H7 (cell line): ENCODE measurements around the gene LY6G5C. TPM values are rescaled to one million over a fixed set of nuclear protein-coding genes. Genes with fewer than 3 reads are reported as not detected.
A peak's percentile ranks its signal among the peaks of the same experiment; 100 is the strongest.

Source experiments
- DNase-seq: peaks from one replicate; pipeline ENCODE4 v3.0.0; 2012
- H3K27me3 ChIP-seq: 2 replicates; pipeline ENCODE4 v1.6.0; 2011; ENCODE audit warnings: mild to moderate bottlenecking, low read length; ENCODE audit not compliant: control insufficient read depth, insufficient read depth
- H3K36me3 ChIP-seq: replicated peaks from 2 replicates; pipeline ENCODE4 v1.5.1; 2011; ENCODE audit warnings: low read length; ENCODE audit not compliant: control insufficient read depth, insufficient read depth
- H3K4me3 ChIP-seq: 2 replicates; pipeline ENCODE4 v1.5.1; 2011; ENCODE audit warnings: low read depth, mild to moderate bottlenecking, control low read depth, low read length, moderate library complexity; ENCODE audit not compliant: insufficient read depth
- total RNA-seq: library from RNA; depleted of rRNA; stranded (reverse); fragments of >200 nt; shearing (Covaris generic); gene quantifications from 2 replicates; pipeline ENCODE4 v1.2.3, GENCODE V29; 2014; rRNA removed

The LY6G5C gene
- total RNA-seq, 1 experiment from 2014 or later, result 2.0 TPM

- no peak overlapping the region for H3K4me3 ChIP-seq
- no peak for DNase-seq
- H3K36me3 ChIP-seq, result peaks cover 71% of the 10 kb centered on the region
- no peaks in the 10 kb centered on the region for H3K27me3 ChIP-seq
Observed at GRCh38 chr6:31634969-31635575, 45.8 kb downstream of the LY6G5C start.

DNA sequence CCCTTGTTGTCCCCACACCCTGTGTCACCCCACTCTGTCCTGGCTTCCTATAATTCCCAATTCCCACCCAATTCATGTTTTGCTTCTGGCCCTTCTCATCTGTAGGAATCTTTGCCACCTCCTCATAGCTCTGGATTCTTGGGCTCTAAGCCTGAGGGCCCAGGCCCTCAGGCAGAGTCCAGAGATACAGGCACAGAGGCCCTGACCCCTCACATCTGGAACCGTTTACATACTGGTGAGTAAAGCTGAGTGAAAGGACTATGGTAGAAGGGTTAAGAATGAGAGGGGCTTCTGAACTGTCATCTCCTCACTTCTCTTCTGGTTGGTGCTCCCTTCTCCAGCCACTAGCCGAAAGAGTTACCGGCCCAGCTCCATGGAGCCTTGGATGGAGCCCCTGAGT is 46.7 kb downstream of the LY6G5C start:
- H3K36me3 ChIP-seq, result peaks cover 71% of the 10 kb centered on the region
- DNase-seq, result no peak
- no peak overlapping the region for H3K4me3 ChIP-seq
- H3K27me3 ChIP-seq, result no peaks in the 10 kb centered on the region

GRCh38 chr6:31633447-31633846 is 47.4 kb downstream of the LY6G5C start:
- DNase-seq, result no peak
- H3K36me3 ChIP-seq, result peaks cover 77% of the 10 kb centered on the region
- no peak overlapping the region for H3K4me3 ChIP-seq
- H3K27me3 ChIP-seq, result no peaks in the 10 kb centered on the region

DNA sequence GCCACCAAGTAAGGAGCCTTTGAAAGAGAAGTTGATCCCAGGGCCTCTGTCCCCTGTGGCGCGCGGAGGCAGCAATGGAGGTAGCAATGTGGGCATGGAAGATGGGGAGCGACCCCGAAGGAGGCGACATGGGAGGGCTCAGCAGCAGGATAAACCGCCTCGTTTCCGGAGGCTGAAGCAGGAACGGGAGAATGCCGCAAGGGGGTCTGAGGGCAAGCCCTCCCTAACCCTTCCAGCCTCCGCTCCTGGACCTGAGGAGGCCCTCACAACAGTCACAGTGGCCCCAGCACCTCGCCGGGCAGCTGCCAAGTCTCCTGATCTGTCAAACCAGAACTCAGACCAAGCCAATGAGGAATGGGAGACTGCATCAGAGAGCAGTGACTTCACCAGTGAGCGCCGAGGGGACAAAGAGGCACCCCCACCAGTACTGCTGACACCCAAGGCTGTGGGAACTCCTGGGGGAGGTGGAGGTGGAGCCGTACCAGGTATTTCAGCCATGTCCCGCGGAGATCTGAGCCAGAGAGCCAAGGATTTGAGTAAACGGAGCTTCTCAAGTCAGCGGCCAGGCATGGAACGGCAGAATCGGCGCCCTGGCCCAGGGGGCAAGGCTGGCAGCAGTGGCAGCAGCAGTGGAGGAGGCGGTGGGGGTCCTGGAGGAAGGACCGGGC is 48.5 kb downstream of the LY6G5C start:
- H3K36me3 ChIP-seq, result peaks cover 84% of the 10 kb centered on the region
- H3K27me3 ChIP-seq, result no peaks in the 10 kb centered on the region
- no peak for DNase-seq
- H3K4me3 ChIP-seq, result no peak overlapping the region

GRCh38 chr6:31631681-31632278 is 49.1 kb downstream of the LY6G5C start:
- Histone ChIP-seq H3K4me3 (no peak overlapping the region), H3K36me3 (peaks cover 83% of the 10 kb centered on the region), H3K27me3 (no peaks in the 10 kb centered on the region)
- DNase-seq, result no peak

DNA sequence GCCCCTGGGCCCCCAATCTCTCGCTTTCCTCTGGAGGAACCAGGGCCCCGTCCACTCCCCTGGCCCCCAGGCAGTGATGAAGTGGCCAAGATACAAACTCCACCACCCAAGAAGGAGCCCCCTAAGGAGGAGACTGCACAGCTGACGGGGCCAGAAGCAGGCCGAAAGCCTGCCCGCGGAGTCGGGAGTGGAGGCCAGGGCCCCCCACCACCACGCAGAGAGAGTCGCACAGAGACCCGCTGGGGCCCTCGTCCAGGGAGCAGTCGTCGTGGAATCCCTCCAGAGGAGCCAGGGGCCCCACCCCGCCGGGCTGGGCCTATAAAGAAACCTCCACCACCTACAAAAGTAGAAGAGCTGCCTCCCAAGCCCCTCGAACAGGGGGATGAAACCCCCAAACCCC is 49.7 kb downstream of the LY6G5C start:
- H3K27me3 ChIP-seq, result no peaks in the 10 kb centered on the region
- DNase-seq, result no peak
- H3K36me3 ChIP-seq, result peaks cover 85% of the 10 kb centered on the region
- no peak overlapping the region for H3K4me3 ChIP-seq

- Histone ChIP-seq H3K4me3 (no peak overlapping the region), H3K36me3 (peaks cover 84% of the 10 kb centered on the region), H3K27me3 (no peaks in the 10 kb centered on the region)
- DNase-seq, result no peak
Observed at GRCh38 chr6:31630177-31630934, 50.5 kb downstream of the LY6G5C start.

GRCh38 chr6:31629014-31629413 is 51.9 kb downstream of the LY6G5C start:
- Histone ChIP-seq H3K36me3 (peaks cover 84% of the 10 kb centered on the region), H3K4me3 (no peak overlapping the region), H3K27me3 (no peaks in the 10 kb centered on the region)
- no peak for DNase-seq

- Histone ChIP-seq H3K27me3 (no peaks in the 10 kb centered on the region), H3K4me3 (no peak overlapping the region), H3K36me3 (peaks cover 80% of the 10 kb centered on the region)
- DNase-seq, result peak; percentile 34
Observed at GRCh38 chr6:31627690-31628287, 53.1 kb downstream of the LY6G5C start.

GRCh38 chr6:31626952-31627351 is 53.9 kb downstream of the LY6G5C start:
- no peaks in the 10 kb centered on the region for H3K27me3 ChIP-seq
- H3K36me3 ChIP-seq, result peaks cover 74% of the 10 kb centered on the region
- no peak overlapping the region for H3K4me3 ChIP-seq
- peak; percentile 49 for DNase-seq

Other genes with a start within 250 kb of the LY6G5C start
- gene MICB, start 182.9 kb downstream of the LY6G5C start, total RNA-seq, result 50.3 and 55.4 TPM in 2 replicates
- not detected in 2 replicates for gene MCCD1, start 152.1 kb downstream of the LY6G5C start, total RNA-seq
- gene DDX39B, start 139.1 kb downstream of the LY6G5C start, total RNA-seq, result 787 and 872 TPM in 2 replicates
- 3.5 and 7.0 TPM in 2 replicates for gene ATP6V1G2, start 134.5 kb downstream of the LY6G5C start, total RNA-seq
- 33.2 and 34.2 TPM in 2 replicates for gene NFKBIL1, start 133.5 kb downstream of the LY6G5C start, total RNA-seq
- gene LTA, start 108.8 kb downstream of the LY6G5C start, total RNA-seq, result 0.44 TPM in 1 of 2 replicates, not detected in the other
- not detected in 2 replicates for gene TNF, start 105.5 kb downstream of the LY6G5C start, total RNA-seq
- 0.35 TPM in 1 of 2 replicates, not detected in the other for gene LTB, start 98.6 kb downstream of the LY6G5C start, total RNA-seq
- gene LST1, start 94.8 kb downstream of the LY6G5C start, total RNA-seq, result not detected in 2 replicates
- gene NCR3, start 88.1 kb downstream of the LY6G5C start, total RNA-seq, result not detected in 2 replicates
- gene AIF1, start 65.8 kb downstream of the LY6G5C start, total RNA-seq, result 0.48 and 1.4 TPM in 2 replicates
- gene PRRC2A, start 60.4 kb downstream of the LY6G5C start, total RNA-seq, result 163 and 176 TPM in 2 replicates
- gene BAG6, start 28.4 kb downstream of the LY6G5C start, total RNA-seq, result 320 and 331 TPM in 2 replicates
- gene APOM, start 25.2 kb downstream of the LY6G5C start, total RNA-seq, result 3.3 and 4.2 TPM in 2 replicates
- 17.3 and 17.6 TPM in 2 replicates for gene C6orf47, start 20.3 kb downstream of the LY6G5C start, total RNA-seq
- gene GPANK1, start 16.1 kb downstream of the LY6G5C start, total RNA-seq, result 28.6 and 33.3 TPM in 2 replicates
- gene CSNK2B, start 15.0 kb downstream of the LY6G5C start, total RNA-seq, result 197 and 224 TPM in 2 replicates
- gene LY6G5B, start 11.1 kb downstream of the LY6G5C start, total RNA-seq, result 2.9 and 4.2 TPM in 2 replicates
- gene ABHD16A, start 22.3 kb upstream of the LY6G5C start, total RNA-seq, result 35.7 and 39.7 TPM in 2 replicates
- gene LY6G6F, start 25.8 kb upstream of the LY6G5C start, total RNA-seq, result not detected in 2 replicates
- 2.8 TPM in 1 of 2 replicates, not detected in the other for gene LY6G6D, start 34.3 kb upstream of the LY6G5C start, total RNA-seq
- not detected in 2 replicates for gene LY6G6C, start 40.7 kb upstream of the LY6G5C start, total RNA-seq
- not detected in 2 replicates for gene MPIG6B, start 42.3 kb upstream of the LY6G5C start, total RNA-seq
- 83.6 and 99.2 TPM in 2 replicates for gene DDAH2, start 48.2 kb upstream of the LY6G5C start, total RNA-seq
- gene CLIC1, start 55.5 kb upstream of the LY6G5C start, total RNA-seq, result 456 and 621 TPM in 2 replicates
- 19.5 and 28.4 TPM in 2 replicates for gene MSH5, start 58.9 kb upstream of the LY6G5C start, total RNA-seq
- 1.8 and 7.7 TPM in 2 replicates for gene SAPCD1, start 81.6 kb upstream of the LY6G5C start, total RNA-seq
- gene VWA7, start 96.3 kb upstream of the LY6G5C start, total RNA-seq, result 0.44 and 2.1 TPM in 2 replicates
- 114 and 115 TPM in 2 replicates for gene VARS1, start 114.7 kb upstream of the LY6G5C start, total RNA-seq
- 108 and 150 TPM in 2 replicates for gene LSM2, start 125.9 kb upstream of the LY6G5C start, total RNA-seq
- gene HSPA1L, start 134.2 kb upstream of the LY6G5C start, total RNA-seq, result 0.15 and 0.55 TPM in 2 replicates
- 45.7 and 58.5 TPM in 2 replicates for gene HSPA1A, start 134.5 kb upstream of the LY6G5C start, total RNA-seq
- gene HSPA1B, start 146.7 kb upstream of the LY6G5C start, total RNA-seq, result 63.3 and 70.4 TPM in 2 replicates
- 56.2 and 58.6 TPM in 2 replicates for gene NEU1, start 181.8 kb upstream of the LY6G5C start, total RNA-seq
- gene SLC44A4, start 197.9 kb upstream of the LY6G5C start, total RNA-seq, result 0.42 and 0.48 TPM in 2 replicates
- 134 and 136 TPM in 2 replicates for gene EHMT2, start 216.6 kb upstream of the LY6G5C start, total RNA-seq
- 7.9 and 8.7 TPM in 2 replicates for gene ZBTB12, start 221.0 kb upstream of the LY6G5C start, total RNA-seq
- gene C2, start 246.7 kb upstream of the LY6G5C start, total RNA-seq, result 0.63 and 1.7 TPM in 2 replicates